Raji (cell line): ENCODE results near the gene RCAN2.

ENCODE experiments used
- POLR2A ChIP-seq: IDR thresholded peaks from 2 replicates; pipeline ENCODE4 v1.6.1; 2011; ENCODE audit warnings: low read depth, low read length, control low read depth; ENCODE audit not compliant: insufficient read depth

The RCAN2 gene

GRCh38 chr6:46199387-46199786 lies 291.9 kb downstream of the RCAN2 start:
- no peak for TF ChIP-seq POLR2A

- no peak for TF ChIP-seq POLR2A
These were observed 299.3 kb downstream of the RCAN2 start for GRCh38 chr6:46191961-46192360.

GRCh38 chr6:46190889-46191288 lies 300.4 kb downstream of the RCAN2 start:
- TF ChIP-seq POLR2A: no peak

- no peak for TF ChIP-seq POLR2A
These were observed 301.5 kb downstream of the RCAN2 start for GRCh38 chr6:46189726-46190125.

GRCh38 chr6:46186583-46186982 lies 304.7 kb downstream of the RCAN2 start:
- TF ChIP-seq POLR2A: no peak

GRCh38 chr6:46184114-46184513 lies 307.1 kb downstream of the RCAN2 start:
- TF ChIP-seq POLR2A: no peak

- no peak for TF ChIP-seq POLR2A
These were observed 315.3 kb downstream of the RCAN2 start for GRCh38 chr6:46175976-46176375.

- no peak for TF ChIP-seq POLR2A
These were observed 315.8 kb downstream of the RCAN2 start for GRCh38 chr6:46175446-46175845.

- TF ChIP-seq POLR2A: no peak
These were observed 316.3 kb downstream of the RCAN2 start for GRCh38 chr6:46174904-46175303.

- no peak for TF ChIP-seq POLR2A
These were observed 319.1 kb downstream of the RCAN2 start for GRCh38 chr6:46172176-46172575.
